K562 (cell line): ENCODE data around the gene NIPAL3. TPM values are rescaled to one million over a fixed set of nuclear protein-coding genes. Genes with fewer than 3 reads are reported as not detected.

Experiments
- ATAC-seq: fragments of 200-7000 bp; cut with Tn5 transposase; 3 replicates; pipeline ENCODE4 v1.9.1; 2020; ENCODE audit warnings: moderate library complexity
- BruUV-seq: library from RNA; stranded (reverse); fragments of 400-500 nt; replicated peaks from 2 replicates; lab custom pipeline; 2021; lab: Mats Ljungman, UMichigan
- CTCF ChIA-PET: fragments of 300-600 bp; formaldehyde crosslinking; extraction: SDS; loops from one replicate; lab custom pipeline; 2021; ENCODE audit warnings: low intra/inter-chr PET ratio; lab: Yijun Ruan, JAX
- POLR2A ChIA-PET: fragments of 300-600, 350-650 bp; sonication (Branson Sonifier 250); formaldehyde crosslinking; extraction: SDS; loops from one replicate; lab custom pipeline; 2021; ENCODE audit warnings: antibody characterized with exemption, inconsistent platforms; lab: Yijun Ruan, JAX
- DNase-seq, 4 experiments: peaks; one replicate each; pipeline versions ENCODE4 v3.0.0 to v3.0.0-alpha.2; 2011 to 2018; ENCODE audit warnings: low spot score in 3 of 4, mixed read lengths in 3 of 4; ENCODE audit errors: extremely low read depth in 1 of 4
- FAIRE-seq: peaks from 2 replicates; lab custom pipeline; 2011; peaks lifted over from hg19 to GRCh38; lab: Jason Lieb, UNC
- H2AFZ ChIP-seq: 2 replicates; pipeline ENCODE4 v1.6.0; 2011; ENCODE audit warnings: low read depth, low read length, control low read depth, inconsistent platforms
- H3K27ac ChIP-seq: fragments of 200-600 bp; 3 replicates; pipeline ENCODE4 v1.8.0; 2011; ENCODE audit warnings: low read depth, mild to moderate bottlenecking, control low read depth, inconsistent platforms, low read length, moderate library complexity, mixed read lengths; ENCODE audit errors: extremely low read depth
- H3K27me3 ChIP-seq, 2 experiments: fragments of 300-600 bp in 1 of 2; 2 replicates in 1 of 2; 3 replicates in 1 of 2; pipeline versions ENCODE4 v1.6.0 to v1.8.0; 2011; ENCODE audit warnings: inconsistent platforms in 2 of 2, low read length in 2 of 2, mild to moderate bottlenecking in 1 of 2, mixed read lengths in 1 of 2, moderate library complexity in 1 of 2; ENCODE audit not compliant: control insufficient read depth in 2 of 2, insufficient read depth in 2 of 2
- H3K36me3 ChIP-seq: fragments of 300-600 bp; 3 replicates; pipeline ENCODE4 v1.8.0; 2011; ENCODE audit warnings: mild to moderate bottlenecking, low read length, inconsistent platforms; ENCODE audit not compliant: control insufficient read depth, insufficient read depth
- H3K4me1 ChIP-seq, 2 experiments: fragments of 200-600 bp in 1 of 2; replicated peaks in 1 of 2; 2 replicates in 1 of 2; 3 replicates in 1 of 2; pipeline versions ENCODE4 v1.5.1 to v1.8.0; 2011; ENCODE audit warnings: inconsistent platforms in 2 of 2, low read length in 2 of 2, mild to moderate bottlenecking in 1 of 2, mixed read lengths in 1 of 2, moderate library complexity in 1 of 2; ENCODE audit not compliant: control insufficient read depth in 2 of 2, insufficient read depth in 2 of 2
- H3K4me2 ChIP-seq: 2 replicates; pipeline ENCODE4 v1.6.1; 2011; ENCODE audit warnings: low read length, control low read depth, inconsistent platforms, mixed read lengths; ENCODE audit not compliant: insufficient read depth
- H3K4me3 ChIP-seq: fragments of 200-600 bp; sonication (generic), shearing (Covaris generic); 2 replicates; pipeline ENCODE4 v1.5.1; 2016; ENCODE audit warnings: control low read depth, inconsistent platforms
- H3K79me2 ChIP-seq: fragments of 200-600 bp; 3 replicates; pipeline ENCODE4 v1.8.0; 2011; ENCODE audit warnings: low read length, inconsistent platforms; ENCODE audit not compliant: control insufficient read depth, insufficient read depth
- H3K9ac ChIP-seq, 2 experiments: 2 replicates each; pipeline versions ENCODE4 v1.6.0 to v1.6.1; 2011; ENCODE audit warnings: low read depth in 2 of 2, low read length in 2 of 2, control low read depth in 1 of 2, inconsistent platforms in 1 of 2, mild to moderate bottlenecking in 1 of 2, mixed read lengths in 1 of 2; ENCODE audit not compliant: insufficient read depth in 1 of 2
- H3K9me1 ChIP-seq: one replicate; pipeline ENCODE4 v1.6.0; 2011; ENCODE audit warnings: inconsistent platforms, mild to moderate bottlenecking, low read length, moderate library complexity; ENCODE audit not compliant: control insufficient read depth, insufficient read depth
- H3K9me3 ChIP-seq: replicated peaks from 2 replicates; pipeline ENCODE4 v1.5.1; 2011; ENCODE audit warnings: low read depth, low read length, inconsistent platforms; ENCODE audit not compliant: control insufficient read depth, insufficient read depth
- H4K20me1 ChIP-seq: replicated peaks from 2 replicates; pipeline ENCODE4 v1.6.1; 2011; ENCODE audit warnings: low read length, inconsistent platforms, mixed read lengths; ENCODE audit not compliant: control insufficient read depth, insufficient read depth
- CBX8 ChIP-seq: fragments of 200-600 bp; sonication (generic); IDR thresholded peaks from 2 replicates; pipeline ENCODE4 v1.6.1; 2012; ENCODE audit warnings: borderline replicate concordance, mixed run types, low read depth, mild to moderate bottlenecking, moderate library complexity, mixed read lengths, low read length, control low read depth, inconsistent platforms; ENCODE audit not compliant: poor library complexity, severe bottlenecking; ENCODE audit errors: extremely low read depth
- NELFE ChIP-seq: IDR thresholded peaks from 2 replicates; pipeline ENCODE4 v1.6.1; 2011; ENCODE audit warnings: mild to moderate bottlenecking; ENCODE audit not compliant: insufficient read depth, insufficient read length
- NFE2 ChIP-seq: IDR thresholded peaks from 2 replicates; pipeline ENCODE4 v1.6.1; 2014; ENCODE audit warnings: antibody characterized with exemption, low read depth
- SIRT6 ChIP-seq: IDR thresholded peaks from one replicate; pipeline ENCODE4 v1.6.1; 2012; ENCODE audit warnings: low read depth, mild to moderate bottlenecking, control low read depth, inconsistent platforms, low read length, moderate library complexity
- TAF1 ChIP-seq: IDR thresholded peaks from 2 replicates; pipeline ENCODE4 v1.6.1; 2011; ENCODE audit warnings: mild to moderate bottlenecking, low read length, moderate library complexity; ENCODE audit not compliant: insufficient read depth, control insufficient read depth, severe bottlenecking; ENCODE audit errors: extremely low read depth
- TEAD4 ChIP-seq, 2 experiments: sonication (generic) in 1 of 2; formaldehyde crosslinking in 1 of 2; IDR thresholded peaks; 2 replicates each; pipeline versions ENCODE4 v1.6.1 to v1.8.0; 2012 to 2022; ENCODE audit warnings: borderline replicate concordance in 1 of 2, inconsistent platforms in 1 of 2, low read length in 1 of 2, mild to moderate bottlenecking in 1 of 2, missing genetic modification reagents in 1 of 2
- YBX1 ChIP-seq: fragments of 450-650 bp; IDR thresholded peaks from 2 replicates; pipeline ENCODE4 v1.7.1; 2016; ENCODE audit warnings: mild to moderate bottlenecking
- ZNF436 ChIP-seq: fragments of 250-450, 450-650 bp; sonication (Bioruptor Pico); formaldehyde crosslinking; IDR thresholded peaks from 2 replicates; pipeline ENCODE4 v1.7.0; 2020; ENCODE audit warnings: mild to moderate bottlenecking
- ZNF780A ChIP-seq: fragments of 250-450 bp; sonication (Bioruptor Pico); IDR thresholded peaks from 2 replicates; pipeline ENCODE4 v1.5.0; 2021; ENCODE audit warnings: mild to moderate bottlenecking
- WGBS: fragments of 100-300 bp; shearing (Covaris generic); methylation state at CpG from one replicate; pipeline ENCODE4 v1.1.6; 2016; ENCODE audit warnings: low coverage, mixed read lengths; ENCODE audit not compliant: insufficient coverage; ENCODE audit errors: missing lambda C conversion rate; 5-methylcytosine and 5-hydroxymethylcytosine counted together
- in situ Hi-C: fragments of 300-500 bp; cut with MboI; formaldehyde crosslinking; loops from 4 replicates; pipeline ENCODE4 v1.15.0; 2018; ENCODE audit warnings: inconsistent platforms, mixed read lengths
- intact Hi-C: fragments of 100-400 bp; cut with micrococcal nuclease; formaldehyde crosslinking; loops from 2 replicates; pipeline ENCODE4 v1.14.2; 2022
- polyA plus RNA-seq, 8 experiments: library from polyadenylated mRNA; depleted of rRNA in 4 of 8; stranded (reverse) in 5 of 8; unstranded in 3 of 8; fragments of >200 nt; fragmentation: Nextera tagmentation in 2 of 8; fragmentation: Illumina TruSeq in 1 of 8; extraction: Ambion mirVana in 2 of 8; extraction: Trizol in 1 of 8; gene quantifications; 2 replicates each; pipeline versions ENCODE4 v1.2.1 to v1.2.3, GENCODE V29; 2011 to 2014; ENCODE audit warnings: inconsistent platforms in 1 of 8, missing spikeins in 1 of 8
- total RNA-seq, 7 experiments: library from RNA; depleted of rRNA in 6 of 7; stranded (reverse); fragments of >200 nt in 6 of 7; fragmentation: Illumina TruSeq in 2 of 7; extraction: Trizol in 2 of 7; gene quantifications; 2 replicates each; pipeline versions ENCODE4 v1.2.1 to v1.2.3, GENCODE V29; 2011 to 2021; ENCODE audit warnings: low replicate concordance in 1 of 7

NIPAL3 gene
- total and polyA plus RNA-seq, 9 of the 15 experiments (the other 6 are each of a cell fraction or from before 2014, with no cell fraction given): 10.5 to 26.3 (median 16.0) TPM

GRCh38 chr1:24392982-24393650 lies 22.5 kb upstream of the NIPAL3 start:
- 51% methylated on average over 4 of the region's 4 CpGs for WGBS
- in situ Hi-C loops: loop anchor here (5.0 kb wide), 1 partner anchor 191 kb away; no protein-coding TSS in a partner anchor
- Histone ChIP-seq H4K20me1 (0 out of 2 replicates have a peak, but pooled peaks cover 5% of the 10 kb centered on the region), H3K9me1 (no peaks in the 10 kb centered on the region), H3K4me1 (no peaks in the 10 kb centered on the region), H3K4me3 (no peak overlapping the region), H3K4me2 (no peak overlapping the region), H3K9ac (no peak overlapping the region), H3K36me3 (no peaks in the 10 kb centered on the region), H3K9me3 (no peaks in the 10 kb centered on the region), H2AFZ (no peak overlapping the region), H3K79me2 (no peaks in the 10 kb centered on the region), H3K27ac (no peak overlapping the region), H3K27me3 (no peaks in the 10 kb centered on the region)
- intact Hi-C loops: loop anchor here (2.0 kb wide), 1 partner anchor 322 kb away; no protein-coding TSS in a partner anchor
- CTCF ChIA-PET: interaction anchor here (1.3 to 7.3 kb wide), 3 partner anchors 193 to 437 kb away, joined by 3 to 222 read pairs (median 5); no protein-coding TSS in a partner anchor
- FAIRE-seq (no peak), DNase-seq (peak in 1 of 4 experiments; percentile 3), ATAC-seq (no peak)
- BruUV-seq: no TSS peak
- POLR2A ChIA-PET: interaction anchor here (0.9 to 1.5 kb wide), 3 partner anchors 19 to 191 kb away, joined by 3 to 8 read pairs (median 4); partner anchors contain the start of gene STPG1
- TF ChIP-seq TAF1 (no peak), NFE2 (no peak), YBX1 (no peak), NELFE (no peak), ZNF436 (CRISPR knock-in tag) (no peak), CBX8 (no peak), ZNF780A (CRISPR knock-in tag) (no peak), TEAD4 (IDR thresholded peaks at IDR 0.05; ENCODE audit: low read length) (no peak), TEAD4 (CRISPR knock-in tag; IDR thresholded peaks at IDR 0.05; ENCODE audit: borderline replicate concordance) (no peak), SIRT6 (no peak)
